HG03045 (cell line): ENCODE results near the gene IFITM1.
"Not testable (repeated sequence)": the region's sequence is repeated elsewhere in the genome, so short reads cannot be mapped to it uniquely, and the experiment has no call there.

Source experiments
- ATAC-seq: cut with Tn5 transposase; IDR thresholded peaks from one replicate; pipeline ENCODE4 v1.9.1; 2021; ENCODE audit warnings: mild to moderate bottlenecking, moderate library complexity; ENCODE audit not compliant: unreplicated experiment

Gene IFITM1

DNA sequence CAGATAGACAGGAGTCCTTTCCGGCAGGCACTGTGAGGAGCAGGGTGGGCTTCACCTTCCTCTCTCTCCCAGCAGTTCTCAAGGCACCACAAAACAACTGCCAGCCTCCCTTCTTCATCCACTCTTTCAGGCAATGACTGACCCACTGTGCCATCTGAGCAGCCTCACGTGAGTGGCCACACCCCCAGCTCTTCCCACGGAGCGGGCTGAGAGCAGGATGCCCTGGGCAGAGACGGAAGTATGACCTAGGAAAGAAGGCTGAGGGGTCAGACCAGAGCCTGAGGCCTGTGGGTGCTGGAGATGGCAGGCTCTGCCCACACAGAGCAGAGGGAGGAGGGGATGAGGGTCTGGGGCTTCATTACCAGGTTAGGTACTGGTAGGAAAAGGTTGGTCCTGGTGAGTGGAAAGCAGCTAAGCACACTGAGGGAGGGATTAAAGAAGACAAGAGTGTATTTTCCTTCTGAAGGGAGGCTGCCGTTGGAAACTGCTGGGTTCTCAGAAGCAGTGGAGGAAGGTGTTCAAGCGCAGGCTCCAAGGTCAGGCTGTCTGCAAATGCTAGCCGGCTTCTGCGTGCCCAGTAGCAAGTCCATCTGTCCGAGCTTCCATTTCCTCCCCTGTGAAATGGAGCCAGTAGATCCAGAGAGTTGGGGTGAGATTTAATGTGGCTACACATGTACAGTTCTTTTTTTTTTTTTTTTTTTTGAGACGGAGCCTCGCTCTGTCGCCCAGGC is 31.0 kb upstream of the IFITM1 start:
- ATAC-seq: no peak

DNA sequence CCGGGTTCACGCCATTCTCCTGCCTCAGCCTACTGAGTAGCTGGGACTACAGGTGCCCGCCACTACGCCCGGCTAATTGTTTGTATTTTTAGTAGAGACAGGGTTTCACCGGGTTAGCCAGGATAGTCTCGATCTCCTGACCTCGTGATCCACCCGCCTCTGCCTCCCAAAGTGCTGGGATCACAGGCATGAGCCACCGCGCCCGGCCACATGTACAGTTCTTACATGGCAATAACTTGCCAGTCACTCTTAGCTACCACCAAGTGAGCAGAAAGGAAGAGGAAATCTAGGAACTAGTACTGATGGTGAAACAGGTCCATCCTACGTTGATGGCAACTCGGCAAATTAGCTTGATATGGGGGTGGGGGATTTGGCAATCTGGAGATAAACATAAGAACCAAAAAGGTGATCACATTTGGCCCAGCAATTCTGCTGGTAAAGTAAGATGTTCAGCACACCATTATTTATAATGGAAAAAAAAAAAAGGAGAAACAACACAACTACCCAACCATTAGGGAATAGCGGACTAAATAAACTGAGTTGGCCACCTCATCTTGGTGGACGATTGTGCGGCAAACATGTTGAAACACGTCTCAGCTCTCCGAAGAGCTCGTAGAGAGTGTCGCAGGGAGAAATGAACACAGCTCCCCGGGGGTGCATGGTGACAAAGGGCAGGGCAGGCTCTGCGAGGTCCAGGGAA is 30.3 kb upstream of the IFITM1 start:
- ATAC-seq: no peak

DNA sequence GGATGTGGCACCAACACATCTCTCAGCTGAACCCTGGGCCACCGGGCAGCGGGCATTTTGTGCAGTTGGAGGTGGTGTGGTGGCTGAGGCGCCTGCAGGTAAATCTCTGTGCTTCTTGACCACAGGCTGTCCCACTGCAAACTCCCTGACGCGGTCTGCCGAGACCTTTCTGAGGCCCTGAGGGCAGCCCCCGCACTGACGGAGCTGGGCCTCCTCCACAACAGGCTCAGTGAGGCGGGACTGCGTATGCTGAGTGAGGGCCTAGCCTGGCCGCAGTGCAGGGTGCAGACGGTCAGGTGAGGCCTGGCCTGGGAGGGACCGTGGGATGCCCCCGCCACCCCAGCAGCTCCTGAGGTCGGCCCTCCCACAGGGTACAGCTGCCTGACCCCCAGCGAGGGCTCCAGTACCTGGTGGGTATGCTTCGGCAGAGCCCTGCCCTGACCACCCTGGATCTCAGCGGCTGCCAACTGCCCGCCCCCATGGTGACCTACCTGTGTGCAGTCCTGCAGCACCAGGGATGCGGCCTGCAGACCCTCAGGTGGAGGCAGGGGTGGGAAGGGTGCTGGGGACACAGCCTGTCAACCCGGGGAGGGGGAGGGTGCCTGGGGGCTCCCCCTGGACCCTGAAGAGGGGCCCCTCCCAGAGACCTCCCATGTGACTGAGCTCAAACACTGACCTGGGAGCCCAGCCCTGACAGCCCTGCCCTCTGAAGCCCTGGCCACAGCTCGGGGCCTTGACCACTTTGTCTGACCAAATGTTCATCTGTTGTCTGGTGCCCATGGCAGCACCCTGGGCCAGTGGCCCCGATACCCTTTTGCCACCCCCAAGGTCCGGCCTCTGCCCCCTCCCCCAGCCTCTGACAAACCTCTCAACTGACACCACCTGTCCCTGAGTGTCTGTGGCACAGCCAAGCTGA is 29.5 kb upstream of the IFITM1 start:
- no peak for ATAC-seq

DNA sequence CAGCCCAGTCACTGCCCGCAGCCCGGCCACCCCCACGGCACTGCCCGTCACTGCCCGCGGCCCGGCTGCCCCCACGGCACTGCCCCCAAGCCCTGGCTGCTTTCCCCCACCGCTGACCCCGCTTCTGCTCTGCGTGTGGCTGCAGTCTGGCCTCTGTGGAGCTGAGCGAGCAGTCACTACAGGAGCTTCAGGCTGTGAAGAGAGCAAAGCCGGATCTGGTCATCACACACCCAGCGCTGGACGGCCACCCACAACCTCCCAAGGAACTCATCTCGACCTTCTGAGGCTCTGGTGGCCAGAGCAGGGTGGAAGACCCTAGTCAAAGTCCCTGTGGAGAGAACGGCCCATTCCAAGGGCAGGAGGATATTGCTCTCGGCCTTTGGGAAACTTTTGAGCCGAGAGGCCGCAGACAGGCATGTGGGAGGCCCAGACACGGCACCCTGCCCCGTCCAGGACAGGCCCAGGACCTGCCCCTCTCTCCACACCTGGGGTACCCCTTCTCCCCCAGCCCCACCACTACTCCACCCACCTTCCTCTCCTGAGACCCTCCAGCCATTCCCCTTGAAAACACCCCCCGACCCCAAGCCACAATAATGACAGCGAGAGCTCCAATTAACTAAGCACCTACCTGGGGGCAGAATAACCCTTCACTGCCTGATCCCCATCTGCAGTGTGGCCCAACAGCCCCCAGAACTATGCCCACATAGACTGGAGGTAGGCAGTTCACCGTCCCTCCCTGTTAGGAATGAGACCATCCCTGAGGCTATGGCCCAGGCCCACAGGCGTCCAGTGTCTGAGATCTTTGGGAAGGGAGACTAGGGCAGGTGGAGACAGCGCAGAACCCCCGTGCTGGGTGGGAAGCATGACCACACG is 28.6 kb upstream of the IFITM1 start:
- no peak for ATAC-seq

DNA sequence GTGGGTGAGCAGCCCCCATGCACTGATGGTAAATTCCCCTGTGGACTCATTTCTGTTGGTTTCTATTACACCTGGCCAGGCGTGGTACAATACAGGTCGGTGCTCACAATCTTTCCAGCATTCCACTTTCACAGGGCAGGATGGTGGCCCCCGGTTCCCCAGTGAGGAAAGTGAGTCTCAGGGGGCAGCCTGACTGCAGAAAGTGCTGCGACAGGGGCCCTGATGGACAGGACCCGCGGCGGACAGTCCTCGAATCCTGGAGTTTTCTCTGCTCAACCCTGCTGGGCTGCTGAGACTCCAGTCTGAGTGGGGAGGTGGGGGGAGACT is 28.0 kb upstream of the IFITM1 start:
- no peak for ATAC-seq

DNA sequence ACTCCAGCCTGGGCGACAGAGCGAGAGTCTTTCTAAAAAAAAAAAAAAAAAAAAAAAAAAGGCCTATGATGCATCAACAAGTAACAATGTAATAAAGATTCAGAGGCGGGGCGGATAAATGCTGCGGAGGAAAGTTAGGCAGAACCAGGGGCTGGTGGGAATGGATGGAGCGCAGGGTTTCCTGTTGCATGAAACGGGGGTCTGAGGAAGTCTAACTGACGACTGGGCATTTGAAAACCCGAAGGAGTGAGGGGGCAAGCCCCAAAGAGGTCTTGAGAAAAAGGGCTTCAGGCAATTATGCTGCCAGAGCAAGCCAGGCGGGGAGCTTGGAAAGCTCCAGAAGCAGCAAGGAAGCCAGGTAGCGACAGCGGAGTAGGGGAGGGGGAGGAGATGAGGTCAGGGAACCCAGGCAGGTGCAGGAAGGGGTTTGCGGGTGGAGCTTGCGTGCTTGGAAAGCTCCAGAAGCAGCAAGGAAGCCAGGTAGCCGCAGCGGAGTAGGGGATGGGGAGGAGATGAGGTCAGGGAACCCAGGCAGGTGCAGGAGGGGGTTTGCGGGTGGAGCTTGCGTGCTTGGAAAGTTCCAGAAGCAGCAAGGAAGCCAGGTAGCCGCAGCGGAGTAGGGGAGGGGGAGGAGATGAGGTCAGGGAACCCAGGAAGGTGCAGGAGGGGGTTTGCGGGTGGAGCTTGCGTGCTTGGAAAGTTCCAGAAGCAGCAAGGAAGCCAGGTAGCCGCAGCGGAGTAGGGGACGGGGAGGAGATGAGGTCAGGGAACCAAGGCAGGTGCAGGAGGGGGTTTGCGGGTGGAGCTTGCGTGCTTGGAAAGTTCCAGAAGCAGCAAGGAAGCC is 26.6 kb upstream of the IFITM1 start:
- not testable (repeated sequence) for ATAC-seq

DNA sequence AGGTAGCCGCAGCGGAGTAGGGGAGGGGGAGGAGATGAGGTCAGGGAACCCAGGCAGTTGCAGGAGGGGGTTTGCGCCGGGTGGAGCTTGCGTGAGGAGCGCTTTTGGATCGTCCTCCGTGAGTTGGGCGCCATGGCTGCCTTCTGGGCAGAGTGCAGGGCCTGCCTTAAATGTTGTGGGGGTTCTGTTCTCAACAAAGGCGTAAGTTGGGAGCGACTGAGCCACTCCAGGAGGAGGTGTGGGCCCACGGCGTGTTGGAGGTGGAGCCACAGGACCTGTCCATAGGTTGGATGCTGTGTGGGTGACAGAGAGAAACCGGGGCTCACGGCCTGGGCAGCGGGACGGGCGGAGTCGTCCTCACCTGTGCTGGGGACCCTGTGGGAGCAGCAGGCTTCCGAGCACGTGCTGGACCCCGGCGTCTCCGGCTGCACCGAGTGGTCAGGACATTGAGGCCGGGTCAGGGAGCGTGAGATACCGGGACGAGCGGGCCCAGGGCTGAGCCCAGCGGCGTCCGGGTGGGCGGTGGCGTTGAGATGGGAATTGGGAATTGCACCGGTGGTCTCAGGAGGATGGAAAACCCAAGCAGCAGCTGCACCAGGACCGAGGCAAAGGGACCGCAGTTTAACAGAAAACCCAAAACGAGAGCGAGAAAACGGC is 25.9 kb upstream of the IFITM1 start:
- no peak for ATAC-seq

DNA sequence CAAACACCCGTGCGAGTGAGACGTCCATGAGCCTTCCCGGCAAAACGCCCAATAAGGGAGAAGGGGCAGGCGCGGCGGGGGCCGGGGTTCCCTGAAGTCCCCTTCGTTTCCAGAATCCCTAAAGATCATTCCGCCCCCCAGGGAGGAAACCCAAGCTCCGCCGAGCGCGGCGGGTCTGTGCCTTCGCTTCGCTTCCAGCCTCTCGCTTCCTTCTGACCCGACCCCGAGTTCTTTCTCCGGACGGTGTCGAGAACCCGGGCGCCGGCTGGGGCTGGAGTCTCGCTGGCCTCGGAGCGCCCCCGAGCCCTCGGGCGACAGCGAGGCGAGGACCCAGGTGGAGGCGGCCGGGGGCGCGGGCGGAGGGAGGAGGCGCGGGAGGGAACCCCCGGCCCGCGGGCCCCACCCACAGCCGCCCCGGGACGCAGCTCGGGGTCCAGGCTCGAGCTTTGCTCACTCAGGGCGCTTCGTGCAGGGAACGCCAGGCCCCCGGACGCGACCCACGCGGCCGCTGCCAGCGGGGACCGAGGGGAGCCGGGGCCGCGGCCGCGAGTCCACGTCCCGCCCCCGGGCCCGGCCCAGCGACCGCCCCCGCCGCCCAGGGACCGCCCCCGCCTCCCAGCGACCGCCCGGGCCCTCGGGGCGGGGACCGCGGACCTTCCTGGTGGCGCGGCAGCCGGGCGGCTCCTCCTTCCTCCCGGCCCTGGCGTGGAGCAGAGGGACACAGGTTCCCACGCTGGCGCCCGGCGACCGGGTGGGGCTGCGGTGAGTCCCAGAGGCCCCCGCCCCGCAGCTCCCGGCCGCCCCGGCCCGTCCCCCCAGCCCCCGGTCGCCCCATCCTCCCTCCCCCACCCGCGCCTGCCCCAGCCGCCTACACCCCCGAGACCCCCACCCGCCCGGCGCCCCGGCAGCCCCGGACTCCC is 25.1 kb upstream of the IFITM1 start, which contains the start of gene PGGHG:
Gene PGGHG, plus strand, starts transcription at position 649 of the 920 bp plus-strand sequence. CDS start 691 bp downstream, outside the sequence.
- ATAC-seq: peak; percentile 74

DNA sequence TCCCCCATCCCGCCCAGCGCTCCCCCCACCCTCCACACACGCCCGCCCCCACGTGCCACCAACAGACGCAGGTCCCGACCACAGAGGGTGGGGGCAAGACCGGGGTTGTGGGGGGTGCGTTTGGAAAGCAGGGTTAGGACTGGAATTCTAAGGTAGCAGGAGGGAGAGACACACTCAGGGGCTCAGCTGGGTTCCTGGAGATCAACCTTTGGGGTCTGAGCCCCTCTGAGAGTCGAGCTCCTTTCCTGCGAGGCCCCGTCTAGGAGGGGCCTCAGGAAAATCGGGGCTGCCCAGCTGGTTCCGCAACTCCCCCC is 24.5 kb upstream of the IFITM1 start:
- no peak for ATAC-seq

DNA sequence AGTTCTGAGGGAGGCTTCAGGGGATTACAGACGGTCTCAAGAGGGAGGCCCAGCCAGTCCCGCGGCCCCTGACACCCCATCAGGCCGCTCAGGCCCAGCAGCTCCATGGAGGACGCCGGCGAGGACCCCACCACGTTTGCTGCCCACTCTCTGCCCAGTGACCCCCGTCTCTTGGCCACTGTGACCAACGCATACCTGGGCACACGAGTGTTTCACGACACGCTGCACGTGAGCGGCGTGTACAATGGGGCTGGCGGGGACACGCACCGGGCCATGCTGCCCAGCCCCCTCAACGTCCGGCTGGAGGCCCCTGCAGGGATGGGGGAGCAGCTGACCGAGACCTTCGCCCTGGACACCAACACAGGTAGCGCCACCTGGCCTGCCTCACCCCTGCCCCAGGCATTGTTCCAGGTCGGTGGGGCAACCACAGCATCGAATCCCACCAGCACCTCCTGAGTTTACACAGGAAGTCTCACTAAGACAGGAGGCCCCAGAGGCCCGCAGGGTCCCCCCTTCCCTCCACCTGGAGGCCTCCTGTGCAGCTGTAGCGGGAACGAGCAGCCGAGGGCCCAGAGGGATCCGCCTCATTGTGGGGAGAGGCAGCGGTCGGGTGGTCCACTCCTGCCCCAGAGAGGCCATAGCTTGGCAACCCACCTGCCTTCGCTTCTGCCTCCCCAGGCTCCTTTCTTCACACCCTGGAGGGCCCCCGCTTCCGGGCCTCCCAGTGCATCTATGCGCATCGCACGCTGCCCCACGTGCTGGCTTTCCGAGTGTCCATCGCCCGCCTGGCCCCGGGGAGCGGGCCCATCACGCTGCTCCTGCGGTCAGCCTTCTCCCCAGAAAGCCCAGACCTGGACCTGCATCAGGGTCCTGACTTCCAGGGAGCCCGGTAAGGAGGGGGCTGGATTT is 23.9 kb upstream of the IFITM1 start:
- no peak for ATAC-seq

DNA sequence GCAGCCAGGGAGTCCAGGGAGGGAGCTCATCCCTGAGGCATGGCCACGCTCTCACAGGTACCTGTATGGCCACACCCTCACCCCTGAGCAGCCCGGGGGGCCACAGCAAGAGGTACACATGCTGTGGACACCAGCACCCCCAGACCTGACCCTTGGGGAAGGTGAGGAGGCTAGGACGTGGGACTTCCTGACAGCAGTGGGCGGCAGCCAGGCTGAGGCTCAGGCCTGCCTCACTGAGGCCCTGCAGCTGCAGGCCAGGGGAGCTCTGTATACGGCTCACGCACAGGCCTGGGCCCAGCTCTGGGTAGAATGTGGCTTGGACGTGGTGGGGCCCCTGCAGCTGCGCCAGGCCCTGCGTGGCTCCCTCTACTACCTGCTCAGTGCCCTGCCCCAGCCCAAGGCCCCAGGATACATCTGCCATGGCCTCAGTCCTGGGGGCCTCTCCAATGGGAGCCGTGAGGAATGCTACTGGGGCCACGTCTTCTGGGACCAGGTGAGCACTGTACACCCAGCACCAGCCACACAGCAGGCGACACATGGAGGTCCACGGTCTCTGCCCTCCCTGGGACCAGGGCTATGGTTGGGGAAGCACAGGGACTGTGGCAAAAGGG is 23.1 kb upstream of the IFITM1 start:
- ATAC-seq: no peak

DNA sequence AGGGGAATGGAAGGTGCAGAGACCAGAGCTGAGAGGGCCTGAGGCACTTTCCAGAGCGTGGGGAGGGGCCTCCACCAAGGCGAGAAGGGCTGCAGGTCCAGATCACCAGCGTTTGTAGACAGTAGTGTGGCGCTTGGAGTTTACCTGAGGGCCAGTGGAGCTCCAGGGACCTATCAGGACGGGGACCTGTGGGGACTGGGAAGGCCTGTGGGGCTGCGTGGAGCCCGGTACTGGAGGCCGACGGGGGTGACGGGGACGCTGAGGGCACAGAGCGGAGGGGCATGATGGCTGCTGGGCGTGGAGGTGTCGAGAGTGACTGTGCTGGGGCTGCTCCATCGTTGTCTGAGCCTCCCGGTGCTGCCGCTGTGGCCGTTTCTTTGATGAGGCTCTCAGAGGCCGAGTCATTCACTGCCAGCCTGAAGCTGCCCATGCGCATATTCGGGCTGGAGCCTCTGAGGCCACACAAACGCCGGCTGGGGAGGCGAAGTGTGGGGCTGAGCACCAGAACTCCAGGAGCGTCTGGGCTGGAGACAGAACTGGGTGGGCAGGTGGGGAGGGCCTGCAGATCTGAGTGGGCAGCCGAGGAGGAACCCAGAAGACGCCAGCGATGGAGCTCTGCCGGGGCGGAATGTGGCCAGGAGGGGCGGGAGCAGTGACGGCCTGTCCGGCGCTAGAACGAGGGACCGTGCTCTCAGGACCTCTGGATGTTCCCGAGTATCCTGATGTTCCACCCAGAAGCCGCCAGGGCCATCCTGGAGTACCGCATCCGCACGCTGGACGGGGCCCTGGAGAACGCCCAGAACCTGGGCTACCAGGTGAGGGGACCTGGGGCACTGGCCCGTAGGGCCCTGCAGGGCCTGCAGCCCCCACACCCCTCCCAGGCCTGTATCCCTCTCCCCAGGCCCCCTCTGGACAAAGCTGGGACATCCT is 22.3 kb upstream of the IFITM1 start:
- no peak for ATAC-seq

DNA sequence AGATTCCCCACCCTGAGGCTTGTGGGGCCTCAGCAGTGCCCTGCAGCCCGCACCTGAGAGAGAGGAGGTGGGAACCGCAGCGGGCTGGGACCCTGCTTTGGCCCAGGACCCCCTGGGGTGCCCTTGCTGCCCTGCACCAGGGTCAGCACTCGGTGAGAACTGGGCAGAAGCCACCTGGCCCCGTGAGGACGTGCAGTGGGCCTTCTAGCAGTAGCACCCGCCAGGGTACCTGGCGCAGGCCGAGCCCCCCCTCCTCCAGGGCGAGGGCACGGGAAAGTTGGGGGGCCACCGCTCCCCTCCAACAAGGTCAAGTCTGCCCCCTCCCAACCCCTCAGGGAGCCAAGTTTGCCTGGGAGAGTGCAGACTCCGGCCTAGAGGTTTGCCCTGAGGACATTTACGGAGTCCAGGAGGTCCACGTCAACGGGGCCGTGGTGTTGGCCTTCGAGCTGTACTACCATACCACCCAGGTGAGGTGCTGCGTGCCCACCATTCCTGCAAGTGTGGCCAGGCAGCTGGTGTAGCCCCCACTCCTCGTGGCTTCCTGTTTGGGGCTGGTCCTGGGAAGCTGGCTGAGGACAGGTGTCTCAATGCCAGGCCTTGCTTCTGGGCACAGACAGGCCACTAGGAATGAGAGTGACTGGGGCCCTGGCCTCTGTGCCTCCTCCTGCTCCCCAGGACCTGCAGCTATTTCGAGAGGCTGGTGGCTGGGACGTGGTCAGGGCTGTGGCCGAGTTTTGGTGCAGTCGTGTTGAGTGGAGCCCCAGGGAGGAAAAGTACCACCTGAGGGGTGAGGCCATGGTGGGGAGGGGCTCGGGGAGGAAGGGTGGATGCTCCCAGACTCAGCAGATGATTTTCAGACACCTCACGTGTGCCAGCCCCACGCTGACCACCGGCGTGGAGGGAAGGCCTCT is 21.4 kb upstream of the IFITM1 start:
- no peak for ATAC-seq

DNA sequence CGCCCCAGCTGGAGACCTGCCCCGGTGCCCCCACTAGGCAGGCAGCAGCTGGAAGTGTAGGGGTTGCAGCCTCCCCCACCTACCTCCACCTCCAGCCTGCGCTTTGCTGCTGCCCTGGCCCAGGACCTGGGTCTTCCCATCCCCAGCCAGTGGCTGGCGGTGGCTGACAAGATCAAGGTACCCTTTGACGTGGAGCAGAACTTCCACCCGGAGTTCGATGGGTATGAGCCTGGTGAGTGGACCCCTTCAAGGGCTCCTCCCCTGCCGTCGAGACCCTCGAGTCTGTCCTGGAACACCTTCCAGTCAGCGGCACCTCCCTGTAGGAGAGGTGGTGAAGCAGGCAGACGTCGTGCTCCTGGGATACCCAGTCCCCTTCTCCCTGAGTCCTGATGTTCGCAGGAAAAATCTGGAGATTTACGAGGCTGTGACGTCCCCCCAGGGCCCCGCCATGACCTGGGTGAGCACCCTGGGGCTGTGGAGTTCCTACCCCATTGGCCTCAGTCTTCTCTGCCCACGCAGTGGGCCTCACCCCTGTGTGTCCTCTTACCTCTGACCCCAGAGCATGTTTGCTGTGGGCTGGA is 20.5 kb upstream of the IFITM1 start:
- ATAC-seq: no peak
